ENCODE data around the gene BIK.

BIK gene

DNA sequence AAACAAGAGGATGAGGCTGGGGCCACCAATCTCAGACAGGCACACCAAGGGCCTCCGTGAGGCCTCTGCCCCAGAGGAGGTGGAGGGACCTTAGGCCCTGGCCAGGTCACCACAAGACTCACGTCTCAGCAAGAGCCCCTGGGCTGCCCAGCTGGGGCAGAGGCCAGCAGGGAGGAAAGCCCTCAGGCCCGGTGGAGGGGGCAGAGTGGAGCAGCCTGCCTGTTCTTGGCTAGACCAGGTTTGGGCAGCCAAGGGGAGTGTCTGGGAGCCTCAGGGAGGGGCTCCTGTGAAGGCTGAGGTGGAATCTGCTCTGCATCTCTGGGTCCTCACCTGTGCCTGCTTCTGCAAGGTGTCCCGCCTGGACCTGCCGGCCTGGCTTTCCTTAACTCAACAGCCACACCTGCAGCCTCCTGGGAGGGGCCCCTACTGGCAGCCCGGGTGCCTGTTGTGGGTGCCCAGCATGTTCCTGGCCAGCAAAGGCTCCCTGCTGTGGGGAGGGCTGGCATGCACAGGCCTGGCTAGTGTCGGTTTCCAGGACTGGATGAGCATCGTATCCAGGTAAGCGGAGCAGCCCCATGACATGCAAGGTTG lies 64.5 kb downstream of the BIK start:
- CTCF ChIA-PET, result no interaction called here
- DNase-seq (ENCODE audit: extremely low spot score), result no peak
- POLR2A ChIA-PET, result interaction anchor here (1.8 kb wide), 1 partner anchor 13 kb away, joined by 4 read pairs; no protein-coding TSS in a partner anchor
- TF ChIP-seq NFRKB (IDR thresholded peaks at IDR 0.05), result no peak
- no peak for TF ChIP-seq TARDBP (IDR thresholded peaks at IDR 0.05)
- TF ChIP-seq FOXK2 (IDR thresholded peaks at IDR 0.05), result no peak
- no peak for TF ChIP-seq FOXM1 (IDR thresholded peaks at IDR 0.05; ENCODE audit: borderline replicate concordance)
- TF ChIP-seq ARNT (IDR thresholded peaks at IDR 0.05), result no peak
- TF ChIP-seq ELF4 (IDR thresholded peaks at IDR 0.05), result no peak
- no peak for TF ChIP-seq L3MBTL2 (conservative IDR thresholded peaks at IDR 0.05)
- no peak for TF ChIP-seq SUZ12 (IDR thresholded peaks at IDR 0.05)
- TF ChIP-seq, protein P1, sequence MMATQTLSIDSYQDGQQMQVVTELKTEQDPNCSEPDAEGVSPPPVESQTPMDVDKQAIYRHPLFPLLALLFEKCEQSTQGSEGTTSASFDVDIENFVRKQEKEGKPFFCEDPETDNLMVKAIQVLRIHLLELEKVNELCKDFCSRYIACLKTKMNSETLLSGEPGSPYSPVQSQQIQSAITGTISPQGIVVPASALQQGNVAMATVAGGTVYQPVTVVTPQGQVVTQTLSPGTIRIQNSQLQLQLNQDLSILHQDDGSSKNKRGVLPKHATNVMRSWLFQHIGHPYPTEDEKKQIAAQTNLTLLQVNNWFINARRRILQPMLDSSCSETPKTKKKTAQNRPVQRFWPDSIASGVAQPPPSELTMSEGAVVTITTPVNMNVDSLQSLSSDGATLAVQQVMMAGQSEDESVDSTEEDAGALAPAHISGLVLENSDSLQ (IDR thresholded peaks at IDR 0.05), result no peak
- no peak for TF ChIP-seq LEF1 (IDR thresholded peaks at IDR 0.05; ENCODE audit: borderline replicate concordance)
- no peak for TF ChIP-seq SP1 (IDR thresholded peaks at IDR 0.05)
- no peak for TF ChIP-seq HDGF (IDR thresholded peaks at IDR 0.05; ENCODE audit: borderline replicate concordance)
- no peak for TF ChIP-seq BHLHE40 (IDR thresholded peaks at IDR 0.05; ENCODE audit: borderline replicate concordance)
- TF ChIP-seq FOXA1 (IDR thresholded peaks at IDR 0.05), result no peak
- no peak for TF ChIP-seq CTBP1 (IDR thresholded peaks at IDR 0.05; ENCODE audit: borderline replicate concordance)
- no peak for TF ChIP-seq ZNF384 (IDR thresholded peaks at IDR 0.05)

DNA sequence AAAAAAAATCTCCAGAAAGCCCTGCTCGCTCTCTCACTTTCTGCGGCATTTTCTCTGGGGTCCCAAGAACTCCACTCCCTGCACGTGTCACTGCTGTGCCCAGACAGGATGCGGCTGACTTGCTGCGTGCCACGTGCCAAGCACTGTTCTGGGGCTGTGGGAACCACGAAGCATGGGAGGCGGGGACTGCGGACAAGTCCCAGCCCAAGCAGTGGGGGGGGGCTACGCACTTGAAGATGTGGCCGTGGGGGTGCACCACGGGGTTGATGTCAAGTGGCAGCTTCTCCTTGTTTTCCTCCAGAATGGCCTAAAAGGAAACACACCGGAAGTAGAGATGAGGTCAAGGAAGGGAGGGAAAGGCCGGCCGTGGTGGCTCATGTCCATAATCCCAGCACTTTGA lies 65.5 kb downstream of the BIK start:
- CTCF ChIA-PET, result interaction anchor here (0.7 kb wide), 1 partner anchor 26 kb away, joined by 8 read pairs; no protein-coding TSS in a partner anchor
- no peak for DNase-seq (ENCODE audit: extremely low spot score)
- POLR2A ChIA-PET, result no interaction called here
- no peak for TF ChIP-seq ELF4 (IDR thresholded peaks at IDR 0.05)
- TF ChIP-seq SUZ12 (IDR thresholded peaks at IDR 0.05), result no peak
- no peak for TF ChIP-seq TARDBP (IDR thresholded peaks at IDR 0.05)
- no peak for TF ChIP-seq L3MBTL2 (conservative IDR thresholded peaks at IDR 0.05)
- no peak for TF ChIP-seq SP1 (IDR thresholded peaks at IDR 0.05)
- TF ChIP-seq CTBP1 (IDR thresholded peaks at IDR 0.05; ENCODE audit: borderline replicate concordance), result no peak
- no peak for TF ChIP-seq BHLHE40 (IDR thresholded peaks at IDR 0.05; ENCODE audit: borderline replicate concordance)
- TF ChIP-seq ZNF384 (IDR thresholded peaks at IDR 0.05), result no peak
- no peak for TF ChIP-seq HDGF (IDR thresholded peaks at IDR 0.05; ENCODE audit: borderline replicate concordance)
- no peak for TF ChIP-seq NFRKB (IDR thresholded peaks at IDR 0.05)
- TF ChIP-seq FOXM1 (IDR thresholded peaks at IDR 0.05; ENCODE audit: borderline replicate concordance), result no peak
- no peak for TF ChIP-seq FOXA1 (IDR thresholded peaks at IDR 0.05)
- TF ChIP-seq, protein P1 (IDR thresholded peaks at IDR 0.05), result no peak

DNA sequence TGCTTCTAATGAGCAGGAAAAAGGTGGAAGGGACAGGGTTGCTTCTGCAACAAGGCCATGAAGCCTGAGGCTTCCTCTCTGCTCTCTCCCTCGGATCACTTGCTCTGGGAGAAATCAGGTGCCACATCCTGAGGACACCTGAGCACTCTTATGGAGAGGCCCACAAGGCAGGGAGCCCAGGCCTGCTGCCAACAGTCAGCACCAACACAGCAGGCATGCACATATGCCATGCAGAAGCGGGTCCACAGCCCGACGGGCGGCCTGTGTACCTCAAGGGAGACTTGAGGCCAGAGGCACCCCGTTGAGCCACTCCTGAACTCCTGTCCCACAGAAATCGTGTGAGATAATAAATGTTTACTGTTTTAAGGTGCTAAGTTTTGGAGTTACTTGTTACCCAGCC lies 66.9 kb downstream of the BIK start:
- CTCF ChIA-PET, result no interaction called here
- POLR2A ChIA-PET, result no interaction called here
- no peak for DNase-seq (ENCODE audit: extremely low spot score)

More for the DNA sequence above, 66.9 kb downstream of the BIK start:
- TF ChIP-seq CTBP1 (IDR thresholded peaks at IDR 0.05; ENCODE audit: borderline replicate concordance) (no peak), NFRKB (IDR thresholded peaks at IDR 0.05) (no peak), SP1 (IDR thresholded peaks at IDR 0.05) (no peak), FOXM1 (IDR thresholded peaks at IDR 0.05; ENCODE audit: borderline replicate concordance) (no peak), TARDBP (IDR thresholded peaks at IDR 0.05) (no peak), LEF1 (IDR thresholded peaks at IDR 0.05; ENCODE audit: borderline replicate concordance) (no peak), ELF4 (IDR thresholded peaks at IDR 0.05) (no peak), HDGF (IDR thresholded peaks at IDR 0.05; ENCODE audit: borderline replicate concordance) (no peak), L3MBTL2 (conservative IDR thresholded peaks at IDR 0.05) (no peak), SUZ12 (IDR thresholded peaks at IDR 0.05) (no peak), ARNT (IDR thresholded peaks at IDR 0.05) (no peak), ZNF384 (IDR thresholded peaks at IDR 0.05) (no peak), FOXK2 (IDR thresholded peaks at IDR 0.05) (no peak), BHLHE40 (IDR thresholded peaks at IDR 0.05; ENCODE audit: borderline replicate concordance) (no peak), FOXA1 (IDR thresholded peaks at IDR 0.05) (no peak)
- TF ChIP-seq, protein P1 (IDR thresholded peaks at IDR 0.05), result no peak
